GM12874 (cell line): ENCODE data around the gene IL36G.

Source experiments
- CTCF ChIP-seq: IDR thresholded peaks from 2 replicates; pipeline ENCODE4 v1.5.1; 2011; ENCODE audit warnings: low read depth, mild to moderate bottlenecking, control low read depth, low read length, moderate library complexity; ENCODE audit not compliant: insufficient read depth

Gene IL36G

GRCh38 chr2:112979731-112980130 is 1.9 kb downstream of the IL36G start:
- TF ChIP-seq CTCF, result no peak

DNA sequence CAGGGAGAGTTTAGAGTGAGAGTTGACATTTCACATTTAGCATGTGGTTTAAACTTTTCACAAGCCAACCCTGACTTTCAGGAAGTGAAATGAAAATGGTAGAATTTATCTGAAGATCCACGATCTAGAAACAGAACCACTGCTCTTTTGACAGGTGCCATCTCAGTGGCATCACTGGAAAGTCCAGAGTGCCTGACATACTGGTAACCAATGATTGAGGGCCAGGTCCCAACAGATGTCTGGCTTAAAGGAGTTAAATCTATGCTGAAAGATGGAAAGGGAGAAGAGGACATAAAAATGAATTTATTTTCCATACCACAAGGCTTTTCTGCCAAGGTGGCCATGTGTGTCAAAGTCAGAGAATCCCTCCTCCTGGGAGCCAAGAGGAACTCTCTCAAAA is 2.7 kb downstream of the IL36G start:
- no peak for TF ChIP-seq CTCF

DNA sequence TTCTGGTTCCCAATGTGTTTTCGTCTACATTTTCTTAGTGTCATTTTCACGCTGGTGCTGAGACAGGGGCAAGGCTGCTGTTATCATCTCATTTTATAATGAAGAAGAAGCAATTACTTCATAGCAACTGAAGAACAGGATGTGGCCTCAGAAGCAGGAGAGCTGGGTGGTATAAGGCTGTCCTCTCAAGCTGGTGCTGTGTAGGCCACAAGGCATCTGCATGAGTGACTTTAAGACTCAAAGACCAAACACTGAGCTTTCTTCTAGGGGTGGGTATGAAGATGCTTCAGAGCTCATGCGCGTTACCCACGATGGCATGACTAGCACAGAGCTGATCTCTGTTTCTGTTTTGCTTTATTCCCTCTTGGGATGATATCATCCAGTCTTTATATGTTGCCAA is 7.3 kb downstream of the IL36G start:
- TF ChIP-seq CTCF, result no peak

- TF ChIP-seq CTCF, result no peak
Measured at GRCh38 chr2:112989611-112990010, 11.8 kb downstream of the IL36G start.

DNA sequence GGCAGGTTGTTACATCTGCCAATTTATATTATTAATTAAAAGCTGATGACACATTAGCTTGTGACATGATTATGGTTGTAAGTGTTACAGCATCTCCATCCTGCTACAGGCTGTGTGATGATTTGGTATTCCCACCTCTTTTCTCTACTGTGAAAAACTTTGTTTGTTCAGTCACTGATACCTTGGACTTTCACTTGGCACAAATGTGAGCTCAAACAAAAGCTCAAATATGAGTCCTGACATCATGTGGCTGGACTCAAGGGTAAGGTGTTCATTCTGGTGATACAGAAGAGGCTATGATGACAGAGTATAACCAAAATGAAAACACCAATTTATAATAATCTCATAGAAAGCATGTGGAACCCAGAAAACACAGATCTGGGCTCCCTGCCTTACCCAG is 16.0 kb downstream of the IL36G start:
- no peak for TF ChIP-seq CTCF

DNA sequence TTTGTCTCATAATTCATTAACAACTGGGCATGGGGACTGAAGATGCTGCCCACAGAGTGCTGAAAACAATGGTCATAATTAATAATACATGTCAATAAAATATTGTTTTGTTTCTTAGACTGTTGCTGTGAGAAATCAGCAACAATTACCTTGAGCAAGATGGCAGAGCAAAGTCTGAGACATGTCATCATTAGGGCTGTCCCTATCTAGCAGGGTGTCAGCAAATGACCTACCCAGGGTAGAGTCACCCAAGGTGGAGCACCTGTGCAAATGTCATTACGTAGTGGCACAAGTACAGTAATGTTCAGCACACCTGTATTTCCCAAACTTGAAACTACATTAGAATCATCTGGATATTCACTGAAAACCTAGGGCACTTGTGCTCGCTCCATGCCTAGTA is 16.8 kb downstream of the IL36G start:
- no peak for TF ChIP-seq CTCF

- TF ChIP-seq CTCF, result no peak
Measured at GRCh38 chr2:112995346-112995920, 17.6 kb downstream of the IL36G start.
